ENCODE measurements around the gene PHLDB1. TPM values are rescaled to one million over a fixed set of nuclear protein-coding genes. Genes with fewer than 3 reads are reported as not detected.

PHLDB1 gene
- polyA plus RNA-seq, 1 of the 3 experiments (the other 2 are of a cell fraction), result 89.4 TPM

DNA sequence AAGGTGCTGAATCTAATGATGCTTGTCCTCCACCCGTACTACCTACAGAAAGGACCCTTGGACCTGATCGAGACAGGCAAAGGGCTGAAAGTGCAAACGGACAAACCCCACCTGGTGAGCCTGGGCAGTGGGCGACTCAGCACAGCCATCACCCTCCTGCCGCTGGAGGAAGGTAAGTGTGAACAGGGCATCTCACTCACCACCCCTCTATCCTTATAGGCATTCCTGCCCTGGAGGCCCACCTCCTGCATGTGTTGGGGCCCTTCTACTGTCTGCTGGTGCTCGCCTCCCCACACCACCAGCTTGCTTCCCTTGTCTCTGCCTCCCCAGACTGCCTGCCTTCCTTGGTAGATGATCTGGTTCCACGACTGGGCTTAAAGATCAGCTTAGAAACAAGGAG is 7.1 kb downstream of the PHLDB1 start:
- TF ChIP-seq POLR2AphosphoS5 (IDR thresholded peaks at IDR 0.05; ENCODE audit: low read depth, low read length), result no peak
- TF ChIP-seq FOSL2 (IDR thresholded peaks at IDR 0.05; ENCODE audit: borderline replicate concordance, low read depth), result no peak
- no peak for TF ChIP-seq MXI1 (IDR thresholded peaks at IDR 0.05; ENCODE audit: low read depth, low read length)
- TF ChIP-seq EZH2phosphoT487 (IDR thresholded peaks at IDR 0.05; ENCODE audit: borderline replicate concordance, low read depth), result no peak
- no peak for TF ChIP-seq SMC3 (IDR thresholded peaks at IDR 0.05; ENCODE audit: low read depth, low read length)
- TF ChIP-seq GATA2 (CRISPR knock-in tag; IDR thresholded peaks at IDR 0.05), result no peak
- no peak for TF ChIP-seq JUND (IDR thresholded peaks at IDR 0.05)
- no peak for TF ChIP-seq RCOR1 (IDR thresholded peaks at IDR 0.05; ENCODE audit: low read length)
- TF ChIP-seq CTCF (IDR thresholded peaks at IDR 0.05), result no peak
- TF ChIP-seq TAF1 (IDR thresholded peaks at IDR 0.05; ENCODE audit: borderline replicate concordance, low read depth, low read length), result no peak
- no peak for TF ChIP-seq PBX3 (IDR thresholded peaks at IDR 0.05)
- no peak for TF ChIP-seq FOXM1 (IDR thresholded peaks at IDR 0.05; ENCODE audit: low read depth)
- TF ChIP-seq GABPA (IDR thresholded peaks at IDR 0.05; ENCODE audit: low read depth), result no peak
- no peak for TF ChIP-seq REST (IDR thresholded peaks at IDR 0.05; ENCODE audit: low read depth, low read length)
- no peak for TF ChIP-seq NRF1 (IDR thresholded peaks at IDR 0.05; ENCODE audit: low read depth, low read length)
- POLR2A ChIA-PET, result no interaction called here
- WGBS (ENCODE audit: low lambda C conversion rate), result 100% methylated on average over 2 of the region's 7 CpGs
- H2AFZ ChIP-seq (ENCODE audit: low read depth), result no peak overlapping the region
- H3K4me1 ChIP-seq (ENCODE audit: control insufficient read depth in 1 of 2, insufficient read depth in 2 of 2, low read depth in 1 of 2, low read length in 1 of 2), result peaks cover 27 to 50% of the 10 kb centered on the region in 2 experiments
- H3K9me3 ChIP-seq, result no peaks in the 10 kb centered on the region
- H4K20me1 ChIP-seq (ENCODE audit: insufficient read depth), result no peaks in the 10 kb centered on the region
- no peak for DNase-seq
- H3K36me3 ChIP-seq (replicated peaks in 1 of 2; ENCODE audit: control insufficient read depth in 1 of 2, insufficient read depth in 2 of 2, low read length in 1 of 2), result peaks cover 7 to 15% of the 10 kb centered on the region in 2 experiments
- peak overlapping the region in 1 of 2 experiments; percentile 100; a peak in 2 of 4 replicates for H3K27ac ChIP-seq (ENCODE audit: low read depth in 2 of 2, low read length in 1 of 2)
- 0 out of 2 replicates have a peak overlapping the region, but pooled peaks have one; percentile 34 for H3K4me2 ChIP-seq
- no peak overlapping the region for H3K4me3 ChIP-seq (ENCODE audit: low read depth in 2 of 2, low read length in 1 of 2)
- H3K79me2 ChIP-seq (ENCODE audit: insufficient read depth), result peaks cover 62% of the 10 kb centered on the region
- peaks cover 50% of the 10 kb centered on the region for H3F3A ChIP-seq (replicated peaks; ENCODE audit: insufficient read depth)
- no peaks in the 10 kb centered on the region for H3K27me3 ChIP-seq (ENCODE audit: insufficient read depth)
- H3K9ac ChIP-seq, result no peak overlapping the region
- H3K9me2 ChIP-seq, result no peaks in the 10 kb centered on the region
- CTCF ChIA-PET, result interaction anchor here (1.0 to 2.3 kb wide), 2 partner anchors 21 to 45 kb away, joined by 3 to 7 read pairs; no protein-coding TSS in a partner anchor

Measured in SK-N-SH (cell line).